GM15510 (cell line): ENCODE data around the gene TP53I3.

Source experiments
- POLR2A ChIP-seq: IDR thresholded peaks from 3 replicates; pipeline ENCODE4 v1.6.1; 2011; ENCODE audit warnings: borderline replicate concordance; ENCODE audit not compliant: insufficient read length; ENCODE audit errors: extremely low read depth

The TP53I3 gene

GRCh38 chr2:24106786-24107185, 22.2 kb upstream of the TP53I3 start:
- no peak for TF ChIP-seq POLR2A

DNA sequence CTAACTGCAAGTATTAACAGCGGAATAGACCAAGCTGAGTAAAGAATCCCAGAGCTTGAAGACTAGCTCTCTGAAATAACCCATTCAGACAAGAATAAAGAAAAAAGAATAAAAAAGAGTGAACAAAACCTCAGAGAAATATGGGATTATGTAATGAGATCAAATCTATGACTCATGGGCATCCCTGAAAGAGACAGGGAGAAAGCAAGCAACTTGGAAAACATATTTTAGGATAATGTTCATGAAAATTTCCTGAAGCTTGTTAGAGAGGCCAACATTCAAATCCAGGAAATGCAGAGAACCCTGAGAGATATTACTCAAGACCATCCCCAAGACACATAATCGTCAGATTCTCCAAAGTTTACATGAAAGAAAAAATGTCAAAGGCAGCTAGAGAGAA, 21.2 kb upstream of the TP53I3 start:
- TF ChIP-seq POLR2A = no peak

GRCh38 chr2:24104906-24105305, 20.3 kb upstream of the TP53I3 start:
- no peak for TF ChIP-seq POLR2A

- TF ChIP-seq POLR2A = no peak
These were observed 19.5 kb upstream of the TP53I3 start for GRCh38 chr2:24104110-24104650.

DNA sequence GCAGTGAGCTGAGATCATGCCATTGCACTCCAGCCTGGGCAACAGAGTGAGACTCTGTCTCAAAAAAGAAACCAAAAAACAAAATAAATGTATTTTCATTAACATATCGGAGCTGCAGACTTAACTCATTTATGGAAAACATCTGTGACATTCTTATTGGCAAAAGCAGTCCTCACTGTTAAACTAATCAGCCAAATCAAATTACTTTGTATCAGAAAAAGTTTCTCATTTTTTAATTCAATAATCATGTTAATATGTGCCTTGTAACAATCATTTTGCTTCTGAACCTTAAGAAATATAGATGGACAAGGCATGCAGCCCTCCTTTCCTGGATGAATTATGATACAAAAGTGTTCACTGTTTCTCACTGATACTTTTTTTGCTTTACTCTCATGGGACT, 18.0 kb upstream of the TP53I3 start:
- TF ChIP-seq POLR2A = no peak

DNA sequence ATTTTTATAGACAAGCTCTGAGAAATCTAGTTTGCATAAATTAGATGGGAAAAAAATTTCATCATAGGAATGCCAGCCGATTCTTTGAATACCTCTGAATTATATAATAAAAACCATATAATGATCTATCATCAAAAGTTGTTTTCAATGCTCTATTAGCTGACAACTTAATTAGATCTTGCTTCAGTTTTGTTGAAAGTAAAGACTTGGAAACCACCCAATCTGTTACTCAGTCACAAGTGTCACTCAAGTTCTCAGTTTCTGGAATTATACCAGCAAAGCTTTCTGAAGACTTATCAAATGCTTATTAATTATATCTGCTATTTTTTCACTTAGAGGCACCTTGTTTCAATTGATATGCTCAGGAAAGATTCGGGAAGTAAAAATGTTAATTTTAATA, 17.4 kb upstream of the TP53I3 start:
- TF ChIP-seq POLR2A = no peak

- TF ChIP-seq POLR2A = no peak
These were observed 4.3 kb upstream of the TP53I3 start for GRCh38 chr2:24088821-24089359.

DNA sequence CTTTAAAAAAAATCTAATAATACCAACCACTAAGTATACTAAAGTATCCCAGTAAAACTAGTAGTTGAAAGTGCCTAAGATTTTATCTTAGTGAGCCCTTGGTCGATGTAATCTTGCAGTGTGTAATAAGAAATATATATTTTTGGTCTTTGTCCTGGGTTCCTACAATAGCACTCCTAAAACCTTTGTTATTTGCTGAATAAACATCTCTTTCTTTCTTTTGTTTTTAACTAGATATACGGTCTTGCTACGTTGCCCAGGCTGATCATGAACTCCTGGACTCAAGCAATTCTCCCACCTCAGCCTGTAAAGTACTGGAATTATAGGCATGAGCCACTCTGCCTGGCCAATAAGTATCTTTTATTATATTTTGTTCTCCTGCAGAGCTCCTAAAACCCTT, 2.4 kb upstream of the TP53I3 start:
- TF ChIP-seq POLR2A = no peak

- TF ChIP-seq POLR2A = no peak
These were observed 1.6 kb upstream of the TP53I3 start for GRCh38 chr2:24086241-24086640.

DNA sequence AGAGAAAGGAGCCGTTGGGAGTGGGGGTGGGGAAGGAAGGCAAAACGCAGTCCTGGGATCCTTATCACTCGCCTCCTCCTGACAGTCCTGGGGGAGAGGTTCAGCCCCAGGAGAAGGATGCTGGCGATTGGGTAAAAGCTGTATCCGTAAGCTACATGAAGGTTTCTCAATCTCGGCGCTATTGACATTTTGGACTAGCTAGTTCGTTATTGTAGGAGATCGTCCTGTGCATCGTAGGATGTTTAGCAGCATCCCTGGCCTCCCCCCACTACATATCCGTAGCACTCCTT, 511 bp upstream of the TP53I3 start:
- TF ChIP-seq POLR2A = no peak

DNA sequence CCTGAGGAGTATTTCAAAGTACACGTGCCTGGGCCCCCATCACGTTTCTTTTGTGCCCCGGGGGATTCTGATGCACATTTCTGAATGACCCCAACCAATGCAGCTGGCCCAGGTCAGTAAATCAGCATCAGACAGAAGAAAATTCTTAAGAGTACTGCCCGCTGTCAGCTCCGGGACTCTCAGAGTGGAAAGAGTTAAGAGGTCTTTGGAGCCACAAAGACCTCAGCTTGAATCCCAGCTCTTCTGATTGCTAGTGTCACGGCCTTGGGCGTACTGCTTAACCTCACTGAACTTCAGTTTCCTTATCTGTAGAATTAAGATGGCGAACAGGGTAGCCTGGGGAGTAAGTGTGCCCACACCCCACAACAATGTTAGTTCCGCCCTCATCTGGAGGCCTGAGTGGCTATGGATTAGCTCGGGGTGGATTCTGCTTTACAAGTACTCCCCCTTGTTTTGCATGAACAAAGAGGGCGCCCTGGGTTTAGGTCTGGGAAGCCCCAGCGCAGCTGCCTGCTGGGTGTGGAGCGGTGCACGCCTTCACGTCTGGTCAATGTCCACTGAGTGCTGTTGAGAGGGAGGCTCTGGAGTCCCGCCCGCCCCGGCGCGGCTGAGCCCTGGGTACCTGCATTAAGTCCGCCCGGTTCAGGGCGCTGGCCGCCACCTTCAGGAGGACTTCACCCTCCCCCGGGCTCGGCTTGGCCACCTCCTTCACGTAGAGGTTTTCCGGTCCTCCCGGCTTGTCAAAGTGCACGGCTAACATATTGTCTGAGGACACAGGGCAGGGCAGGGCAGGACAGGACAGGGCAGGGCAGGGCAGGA, 858 bp downstream of the TP53I3 start:
- peak; percentile 67 for TF ChIP-seq POLR2A

- TF ChIP-seq POLR2A = no peak
These were observed 1.7 kb downstream of the TP53I3 start for GRCh38 chr2:24082787-24083566.

- TF ChIP-seq POLR2A = no peak
These were observed 3.9 kb downstream of the TP53I3 start for GRCh38 chr2:24080701-24081100.

DNA sequence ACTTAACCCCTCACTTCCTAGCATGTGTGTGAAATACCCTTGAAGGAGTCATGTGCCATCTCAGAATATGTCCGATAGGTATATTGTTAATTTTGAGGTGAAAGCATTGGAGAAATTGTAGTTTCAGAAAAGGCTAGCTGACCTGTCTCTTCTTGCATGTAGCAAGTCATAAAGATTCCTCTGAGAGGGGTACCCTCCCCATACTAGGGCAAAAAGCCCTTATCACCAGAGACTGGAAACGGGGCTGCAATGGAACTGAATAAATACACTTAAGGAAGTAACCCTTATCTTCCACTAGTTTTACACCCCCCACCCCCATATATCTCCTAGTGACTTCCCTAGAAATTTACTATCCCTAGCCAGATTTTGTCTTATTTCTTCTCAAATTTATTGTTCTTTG, 6.8 kb downstream of the TP53I3 start:
- no peak for TF ChIP-seq POLR2A

DNA sequence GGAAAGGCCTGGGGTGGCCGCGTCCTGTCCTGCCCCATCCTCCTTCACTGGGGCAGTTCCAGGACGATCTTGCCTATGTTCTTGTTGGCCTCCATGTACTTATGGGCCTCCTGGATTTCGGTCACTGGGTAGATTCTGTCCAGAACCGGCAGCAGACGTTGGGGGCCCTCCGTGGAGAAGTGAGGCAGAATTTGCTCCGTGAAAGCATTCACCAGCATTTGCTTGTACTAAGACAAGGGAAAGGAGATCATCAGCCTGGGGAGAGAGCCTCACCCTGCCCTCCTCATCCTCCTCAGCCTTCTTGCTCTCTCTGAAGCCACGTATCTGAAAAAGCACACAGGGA, 7.1 kb downstream of the TP53I3 start:
- TF ChIP-seq POLR2A = no peak
